DOHH2 (cell line): Measurements from ENCODE around the gene AUTS2.

Source experiments
- EZH2phosphoT487 ChIP-seq: fragments of 200-600 bp; sonication (generic); IDR thresholded peaks from 2 replicates; pipeline ENCODE4 v1.6.1; 2017; ENCODE audit warnings: borderline replicate concordance, mild to moderate bottlenecking, antibody characterized with exemption, low read length, moderate library complexity, mixed read lengths
- TF ChIP-seq, protein P1 (sequence below): fragments of 200-600 bp; sonication (generic); IDR thresholded peaks from one replicate; pipeline ENCODE4 v1.5.1; 2014; ENCODE audit warnings: antibody characterized with exemption, mild to moderate bottlenecking, low read depth, low read length; ENCODE audit not compliant: poor library complexity, severe bottlenecking

DNA sequence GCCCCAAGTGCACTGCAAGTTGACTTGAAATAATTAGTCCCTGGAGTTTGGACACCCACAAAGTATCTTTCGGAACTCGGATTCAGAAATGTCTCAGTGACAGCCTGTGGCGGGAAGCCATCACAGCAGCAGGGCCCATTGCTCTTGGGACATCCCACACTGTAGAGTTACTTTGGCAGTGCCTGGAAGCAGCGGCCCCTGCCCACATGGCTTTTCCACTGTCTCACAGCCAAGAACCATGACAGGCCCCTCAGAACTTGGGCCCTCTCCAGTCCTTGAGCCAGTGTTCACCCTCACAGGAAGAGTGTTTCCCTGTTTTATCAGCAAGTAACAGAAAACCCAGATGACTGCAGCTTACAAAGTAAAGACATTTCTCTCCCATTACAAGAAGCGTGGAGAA lies 1056.7 kb downstream of the AUTS2 start:
- TF ChIP-seq, protein P1, sequence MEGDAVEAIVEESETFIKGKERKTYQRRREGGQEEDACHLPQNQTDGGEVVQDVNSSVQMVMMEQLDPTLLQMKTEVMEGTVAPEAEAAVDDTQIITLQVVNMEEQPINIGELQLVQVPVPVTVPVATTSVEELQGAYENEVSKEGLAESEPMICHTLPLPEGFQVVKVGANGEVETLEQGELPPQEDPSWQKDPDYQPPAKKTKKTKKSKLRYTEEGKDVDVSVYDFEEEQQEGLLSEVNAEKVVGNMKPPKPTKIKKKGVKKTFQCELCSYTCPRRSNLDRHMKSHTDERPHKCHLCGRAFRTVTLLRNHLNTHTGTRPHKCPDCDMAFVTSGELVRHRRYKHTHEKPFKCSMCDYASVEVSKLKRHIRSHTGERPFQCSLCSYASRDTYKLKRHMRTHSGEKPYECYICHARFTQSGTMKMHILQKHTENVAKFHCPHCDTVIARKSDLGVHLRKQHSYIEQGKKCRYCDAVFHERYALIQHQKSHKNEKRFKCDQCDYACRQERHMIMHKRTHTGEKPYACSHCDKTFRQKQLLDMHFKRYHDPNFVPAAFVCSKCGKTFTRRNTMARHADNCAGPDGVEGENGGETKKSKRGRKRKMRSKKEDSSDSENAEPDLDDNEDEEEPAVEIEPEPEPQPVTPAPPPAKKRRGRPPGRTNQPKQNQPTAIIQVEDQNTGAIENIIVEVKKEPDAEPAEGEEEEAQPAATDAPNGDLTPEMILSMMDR = no peak
- no peak for TF ChIP-seq EZH2phosphoT487
